Choroid plexus epithelial cell (primary cell): ENCODE measurements around the gene PLEKHG4B.

Source experiments
- DNase-seq: peaks from one replicate; pipeline ENCODE4 v3.0.0-alpha.2; 2010; ENCODE audit warnings: low read depth
- H3K4me3 ChIP-seq: 2 replicates; pipeline ENCODE4 v1.5.1; 2011; ENCODE audit warnings: low read depth, mild to moderate bottlenecking, control low read depth, low read length, moderate library complexity
- TF ChIP-seq, protein P1 (sequence below): conservative IDR thresholded peaks from 2 replicates; pipeline ENCODE4 v1.5.1; 2011; ENCODE audit warnings: low read depth, mild to moderate bottlenecking, control low read depth, inconsistent platforms, low read length, moderate library complexity

PLEKHG4B gene

GRCh38 chr5:181566-181965 lies 89.6 kb downstream of the PLEKHG4B start:
- TF ChIP-seq, protein P1, sequence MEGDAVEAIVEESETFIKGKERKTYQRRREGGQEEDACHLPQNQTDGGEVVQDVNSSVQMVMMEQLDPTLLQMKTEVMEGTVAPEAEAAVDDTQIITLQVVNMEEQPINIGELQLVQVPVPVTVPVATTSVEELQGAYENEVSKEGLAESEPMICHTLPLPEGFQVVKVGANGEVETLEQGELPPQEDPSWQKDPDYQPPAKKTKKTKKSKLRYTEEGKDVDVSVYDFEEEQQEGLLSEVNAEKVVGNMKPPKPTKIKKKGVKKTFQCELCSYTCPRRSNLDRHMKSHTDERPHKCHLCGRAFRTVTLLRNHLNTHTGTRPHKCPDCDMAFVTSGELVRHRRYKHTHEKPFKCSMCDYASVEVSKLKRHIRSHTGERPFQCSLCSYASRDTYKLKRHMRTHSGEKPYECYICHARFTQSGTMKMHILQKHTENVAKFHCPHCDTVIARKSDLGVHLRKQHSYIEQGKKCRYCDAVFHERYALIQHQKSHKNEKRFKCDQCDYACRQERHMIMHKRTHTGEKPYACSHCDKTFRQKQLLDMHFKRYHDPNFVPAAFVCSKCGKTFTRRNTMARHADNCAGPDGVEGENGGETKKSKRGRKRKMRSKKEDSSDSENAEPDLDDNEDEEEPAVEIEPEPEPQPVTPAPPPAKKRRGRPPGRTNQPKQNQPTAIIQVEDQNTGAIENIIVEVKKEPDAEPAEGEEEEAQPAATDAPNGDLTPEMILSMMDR = no peak
- no peak for DNase-seq
- H3K4me3 ChIP-seq = no peak overlapping the region

GRCh38 chr5:182126-182525 lies 90.2 kb downstream of the PLEKHG4B start:
- no peak for DNase-seq
- TF ChIP-seq, protein P1 = no peak
- no peak overlapping the region for H3K4me3 ChIP-seq

- H3K4me3 ChIP-seq = no peak overlapping the region
- TF ChIP-seq, protein P1 = no peak
- DNase-seq = no peak
These were observed 92.5 kb downstream of the PLEKHG4B start for GRCh38 chr5:184471-184870.

- no peak for DNase-seq
- TF ChIP-seq, protein P1 = no peak
- H3K4me3 ChIP-seq = no peak overlapping the region
These were observed 93.4 kb downstream of the PLEKHG4B start for GRCh38 chr5:185095-186070.

GRCh38 chr5:186091-187041 lies 94.4 kb downstream of the PLEKHG4B start:
- DNase-seq = no peak
- H3K4me3 ChIP-seq = no peak overlapping the region

GRCh38 chr5:187042-187431 lies 95.1 kb downstream of the PLEKHG4B start:
- DNase-seq = no peak
- no peak overlapping the region for H3K4me3 ChIP-seq
- TF ChIP-seq, protein P1 = no peak

More at GRCh38 chr5:186091-187041, 94.4 kb downstream of the PLEKHG4B start:
- TF ChIP-seq, protein P1 = no peak
